A172 (cell line): ENCODE data around the gene MAT2A. TPM values are rescaled to one million over a fixed set of nuclear protein-coding genes. Genes with fewer than 3 reads are reported as not detected.
A peak's percentile ranks its signal among the peaks of the same experiment; 100 is the strongest.

Source experiments
- DNase-seq: peaks from one replicate; pipeline ENCODE4 v3.0.0-alpha.2; 2015; ENCODE audit warnings: low spot score
- total RNA-seq: library from RNA; depleted of rRNA; stranded (reverse); fragments of >200 nt; shearing (Covaris generic); gene quantifications from 2 replicates; pipeline ENCODE4 v1.2.3, GENCODE V29; 2014; rRNA removed

The MAT2A gene
- 94.6 and 95.2 TPM in 2 replicates for total RNA-seq

GRCh38 chr2:85538507-85539360 lies at the start of gene MAT2A:
MAT2A (plus strand) TSS chr2:85539168; CDS start chr2:85539288, 120 bp downstream.
- DNase-seq: peak; percentile 82

GRCh38 chr2:85490861-85491755 lies 47.9 kb upstream of the MAT2A start:
- no peak for DNase-seq

DNA sequence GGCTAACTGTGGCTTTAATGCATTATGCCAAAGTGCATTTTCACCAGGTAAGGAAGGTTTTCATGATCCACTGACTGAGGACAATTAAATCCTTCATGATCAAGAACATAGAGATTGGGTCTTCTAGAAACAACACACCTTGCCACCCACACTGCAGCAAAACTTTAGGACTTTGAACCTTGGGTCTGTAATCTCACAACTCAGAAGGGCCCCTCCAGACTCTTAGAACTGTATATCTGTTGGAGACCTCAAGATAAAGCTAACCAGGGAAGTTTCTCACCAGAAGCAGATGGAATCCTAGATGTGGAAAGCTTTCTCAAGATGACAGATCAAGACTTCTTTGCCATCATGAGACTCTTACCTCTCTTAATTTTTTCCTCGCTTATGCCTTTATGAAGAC lies 42.5 kb upstream of the MAT2A start:
- DNase-seq: no peak

GRCh38 chr2:85497944-85498630 lies 40.9 kb upstream of the MAT2A start:
- DNase-seq: no peak

DNA sequence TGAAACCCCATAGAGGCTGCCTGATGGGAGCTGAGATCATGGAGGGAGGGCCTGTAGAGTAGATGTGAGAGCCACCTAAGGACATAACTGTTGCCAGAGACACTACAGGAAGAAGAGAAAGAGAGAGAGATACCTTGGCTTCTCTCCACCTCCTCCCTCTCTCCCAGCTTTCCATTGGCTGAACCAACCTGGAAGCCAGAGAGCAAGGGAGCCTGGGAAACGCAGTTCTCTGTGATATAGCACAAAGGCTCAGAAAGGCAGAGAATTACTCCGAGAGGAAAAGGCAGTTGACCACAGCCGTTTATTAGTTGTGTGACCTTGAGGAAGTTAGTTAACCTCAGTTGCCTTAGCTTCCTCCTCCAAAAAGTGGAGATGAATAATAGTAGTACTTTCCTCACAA lies 37.7 kb upstream of the MAT2A start:
- DNase-seq: peak; percentile 14

DNA sequence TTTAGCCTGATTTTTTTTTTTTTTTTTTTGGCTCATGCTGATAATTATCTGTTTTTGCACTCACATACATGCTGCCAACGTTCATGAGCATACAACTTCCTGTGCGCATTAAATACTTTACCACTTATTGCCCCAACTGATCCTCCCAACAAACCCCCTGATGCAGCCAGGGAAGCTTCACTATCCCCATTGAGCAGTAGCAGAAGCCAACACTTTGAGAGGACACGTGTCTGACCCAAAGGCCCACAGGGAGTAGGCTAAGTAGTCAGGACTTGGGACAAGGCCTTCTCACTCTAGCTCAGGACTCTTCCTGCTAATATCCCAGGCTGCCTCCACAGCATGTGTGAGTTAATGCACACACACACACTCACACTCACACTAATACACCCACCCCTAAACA lies 36.2 kb upstream of the MAT2A start:
- no peak for DNase-seq

DNA sequence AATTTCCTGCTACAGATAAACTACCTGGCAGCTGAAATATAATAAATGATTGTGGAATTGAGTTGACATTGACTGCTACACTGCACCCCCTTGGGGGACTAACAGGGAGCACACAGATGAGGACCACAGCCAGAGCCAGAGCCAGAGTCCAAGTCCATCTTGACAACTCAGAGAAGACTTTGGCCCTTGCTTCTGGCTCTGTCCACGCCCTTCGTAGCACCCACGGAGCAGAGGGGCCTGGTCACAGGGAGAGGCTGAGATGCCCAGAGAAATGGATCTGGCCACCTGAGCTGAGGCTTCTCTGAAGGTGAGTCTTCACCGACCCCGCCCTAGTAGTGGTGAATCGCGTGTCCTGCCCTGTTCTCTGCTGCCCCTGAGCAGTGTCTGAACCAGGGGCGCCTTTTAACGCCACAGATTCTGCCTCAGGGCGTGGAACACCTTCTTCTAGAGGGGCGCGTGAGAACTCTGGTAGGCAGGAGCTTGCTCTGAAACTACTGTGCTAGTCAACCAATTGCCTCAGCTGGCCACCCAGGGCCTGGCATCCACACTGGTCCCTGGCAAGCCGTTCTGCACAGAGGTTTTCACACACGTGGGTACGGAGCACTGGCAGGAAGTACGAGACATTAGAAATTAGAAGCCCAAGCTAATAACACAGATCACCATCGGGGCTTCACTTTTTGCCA lies 35.7 kb upstream of the MAT2A start:
- DNase-seq: no peak

DNA sequence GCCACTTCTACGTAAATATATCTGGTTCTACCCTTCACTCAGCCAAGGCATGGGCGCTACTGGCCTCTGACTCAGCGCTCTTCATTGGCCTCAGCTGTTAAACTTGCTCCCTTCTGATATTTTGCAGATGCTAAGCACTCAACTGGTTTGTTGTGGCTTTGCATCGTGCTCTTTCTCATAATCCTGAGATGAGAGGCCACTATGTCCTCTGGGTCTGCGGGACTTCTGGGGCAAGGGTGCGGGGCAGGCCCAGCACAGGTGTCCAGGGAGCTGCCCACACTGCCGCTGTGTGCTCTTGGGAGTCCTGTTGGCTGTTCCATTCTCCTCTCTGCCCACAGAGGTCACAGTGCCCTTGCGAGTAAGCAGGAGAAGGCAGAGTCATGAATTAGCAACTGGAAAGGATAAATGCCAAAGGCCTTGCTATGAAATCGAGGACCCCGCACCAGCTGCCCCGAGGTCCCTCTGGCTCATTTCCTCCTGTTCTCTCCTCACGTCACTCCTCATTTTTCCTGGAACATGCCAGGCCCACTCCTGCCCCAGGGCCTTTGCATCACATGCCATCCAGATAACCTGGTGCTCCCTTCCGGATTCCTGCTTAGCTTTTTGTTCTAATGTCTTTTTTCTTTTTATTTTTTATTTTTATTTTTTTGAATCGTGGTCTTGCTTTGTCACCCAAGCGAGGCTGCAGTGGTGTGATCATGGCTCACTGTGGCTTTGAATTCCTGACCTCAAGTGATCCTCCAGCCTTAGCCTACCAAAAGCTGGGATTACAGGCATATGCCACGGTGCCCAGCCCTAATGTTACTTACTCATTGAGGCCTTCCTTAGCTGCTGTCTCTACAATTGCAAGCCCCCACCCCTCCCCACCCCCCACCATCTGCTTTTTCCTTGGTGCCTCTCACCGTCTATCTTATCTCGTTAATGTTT lies 34.9 kb upstream of the MAT2A start:
- peak; percentile 44 for DNase-seq

GRCh38 chr2:85504778-85505261 lies 34.1 kb upstream of the MAT2A start:
- peak; percentile 99 for DNase-seq

- no peak for DNase-seq
These were observed 33.3 kb upstream of the MAT2A start for GRCh38 chr2:85505551-85506238.

DNA sequence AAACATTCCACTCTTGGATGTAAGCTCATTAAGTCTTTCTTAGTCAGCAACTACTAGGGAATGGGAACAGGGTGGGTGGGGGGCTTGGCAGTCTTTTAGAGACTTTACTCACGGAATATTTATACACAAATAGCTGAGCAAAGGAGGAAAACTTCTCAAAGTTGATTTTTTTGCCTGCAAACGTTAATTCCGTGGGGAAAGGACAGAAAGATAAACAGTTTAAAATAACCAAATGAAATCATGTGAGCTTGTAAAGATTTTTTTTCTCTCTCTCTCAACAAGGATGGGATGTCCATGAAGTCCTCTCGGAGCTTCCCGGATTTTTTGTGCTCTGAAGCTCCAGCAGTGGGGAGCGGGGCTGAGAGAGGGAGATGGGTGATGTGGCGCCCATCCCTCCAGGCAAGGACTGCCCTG lies 32.2 kb upstream of the MAT2A start:
- DNase-seq: no peak

GRCh38 chr2:85511008-85511811 lies 27.8 kb upstream of the MAT2A start:
- DNase-seq: peak; percentile 60

DNA sequence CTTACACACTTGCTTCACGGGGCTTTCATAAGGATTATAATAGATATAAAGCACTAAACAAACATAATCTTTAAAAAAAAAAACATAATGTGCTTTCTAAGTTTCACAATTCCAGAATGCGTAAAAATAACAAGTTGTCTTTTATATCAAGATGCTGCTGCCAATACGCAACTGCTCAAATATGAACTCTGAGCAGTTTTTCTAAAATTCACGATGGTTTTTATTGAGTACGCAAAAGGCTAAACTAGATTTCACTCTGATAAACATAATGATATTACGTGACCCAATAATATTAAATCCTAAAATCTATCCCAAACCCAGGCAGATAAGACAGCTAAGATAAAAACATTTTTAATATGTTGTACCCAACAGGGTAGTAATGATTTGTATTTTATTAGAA lies 24.6 kb upstream of the MAT2A start:
- no peak for DNase-seq

DNA sequence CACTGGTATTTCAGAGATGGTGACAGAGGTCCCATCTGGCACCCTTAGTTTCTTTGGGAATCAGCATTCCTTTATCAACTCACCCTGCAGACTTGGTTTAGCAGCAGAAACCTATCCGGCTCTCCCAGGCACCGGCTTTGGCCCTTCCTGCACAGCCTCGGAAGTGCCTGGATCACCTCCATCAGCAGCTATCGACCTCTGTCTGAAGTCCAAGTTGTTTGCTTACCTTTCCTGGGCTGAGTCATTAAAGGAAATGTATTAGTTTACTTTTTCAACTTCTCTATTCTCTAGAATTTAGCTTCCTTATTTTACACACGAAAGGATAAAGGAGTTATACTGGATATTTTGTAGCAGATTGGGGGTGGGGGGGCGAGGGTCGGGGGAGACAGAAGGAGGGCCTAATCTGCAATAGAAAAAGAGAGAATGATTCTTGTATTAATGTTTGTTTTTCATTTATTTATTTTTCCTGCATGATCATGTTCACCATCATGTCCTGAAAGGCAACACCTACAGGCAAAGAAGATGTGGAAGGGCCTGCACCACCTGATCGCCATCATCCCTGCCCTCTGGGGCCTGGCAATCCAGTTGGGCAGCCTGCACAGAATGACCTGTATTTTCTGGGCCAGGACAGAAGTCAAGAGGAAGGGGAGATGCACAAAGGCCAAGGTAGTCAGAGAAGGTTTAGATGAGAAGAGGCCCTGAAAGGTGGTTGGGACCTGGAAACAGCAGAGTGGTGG lies 22.1 kb upstream of the MAT2A start:
- DNase-seq: no peak

DNA sequence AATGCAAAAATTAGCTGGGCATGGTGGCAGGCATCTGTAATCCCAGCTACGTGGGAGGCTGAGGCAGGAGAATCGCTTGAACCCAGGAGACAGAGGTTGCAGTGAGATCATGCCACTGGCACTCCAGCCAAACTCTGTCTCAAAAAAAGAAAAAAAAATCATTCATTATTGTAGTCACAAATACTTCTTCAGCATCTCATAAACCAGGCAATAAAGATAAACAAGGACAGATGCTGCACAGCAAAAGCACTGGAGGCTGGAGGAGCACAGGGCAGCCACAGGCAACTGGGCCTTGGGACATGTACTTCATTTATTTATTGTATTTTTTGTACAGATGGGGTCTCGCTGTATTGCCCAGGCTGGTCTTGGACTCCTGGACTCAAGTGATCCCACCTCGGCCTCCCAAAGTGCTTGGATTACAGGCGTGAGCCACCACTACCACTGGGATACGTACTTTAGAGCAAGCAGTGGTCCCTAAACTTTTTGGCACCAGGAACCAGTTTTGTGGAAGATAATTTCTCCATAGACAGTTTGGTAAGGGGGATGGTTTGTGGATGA lies 16.8 kb upstream of the MAT2A start:
- no peak for DNase-seq

GRCh38 chr2:85523062-85523902 lies 15.7 kb upstream of the MAT2A start:
- DNase-seq: no peak

DNA sequence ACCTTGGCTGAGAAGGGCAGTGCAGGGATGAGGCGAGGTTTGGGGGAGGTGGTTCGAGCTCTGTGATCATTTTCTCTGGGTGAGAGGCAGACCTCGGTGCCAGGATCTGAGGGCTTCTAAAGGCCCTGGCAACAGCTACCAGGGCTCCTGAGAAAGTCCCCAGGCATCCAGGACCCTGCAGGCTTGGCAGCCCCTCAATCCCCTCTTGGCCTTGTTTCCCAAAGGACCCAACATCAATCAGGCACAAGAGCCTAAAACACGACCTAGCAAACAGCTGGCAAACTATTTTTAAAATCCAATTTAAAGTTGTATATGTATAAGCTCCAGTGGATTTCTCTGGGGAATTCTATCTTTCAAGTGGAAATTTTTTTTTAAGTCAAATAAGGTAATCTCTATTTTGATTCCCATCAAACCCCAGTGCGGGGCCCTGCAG lies 15.0 kb upstream of the MAT2A start:
- no peak for DNase-seq
